ENCODE data around the gene MACROD2. TPM values are rescaled to one million over a fixed set of nuclear protein-coding genes. Genes with fewer than 3 reads are reported as not detected.

MACROD2 gene
- total RNA-seq, 1 donor = 1.3 TPM

- DNase-seq (ENCODE audit: low read depth) = no peak
- no peak for TF ChIP-seq CTCF (IDR thresholded peaks at IDR 0.05; ENCODE audit: insufficient read depth, low read length)
- no peak overlapping the region for H3K4me3 ChIP-seq (ENCODE audit: low read depth, low read length)
Measured at GRCh38 chr20:15840636-15841301, 1845.5 kb downstream of the MACROD2 start.

- H3K4me3 ChIP-seq (ENCODE audit: low read depth, low read length) = no peak overlapping the region
- no peak for DNase-seq (ENCODE audit: low read depth)
- TF ChIP-seq CTCF (IDR thresholded peaks at IDR 0.05; ENCODE audit: insufficient read depth, low read length) = no peak
Measured at GRCh38 chr20:15842872-15843271, 1847.6 kb downstream of the MACROD2 start.

DNA sequence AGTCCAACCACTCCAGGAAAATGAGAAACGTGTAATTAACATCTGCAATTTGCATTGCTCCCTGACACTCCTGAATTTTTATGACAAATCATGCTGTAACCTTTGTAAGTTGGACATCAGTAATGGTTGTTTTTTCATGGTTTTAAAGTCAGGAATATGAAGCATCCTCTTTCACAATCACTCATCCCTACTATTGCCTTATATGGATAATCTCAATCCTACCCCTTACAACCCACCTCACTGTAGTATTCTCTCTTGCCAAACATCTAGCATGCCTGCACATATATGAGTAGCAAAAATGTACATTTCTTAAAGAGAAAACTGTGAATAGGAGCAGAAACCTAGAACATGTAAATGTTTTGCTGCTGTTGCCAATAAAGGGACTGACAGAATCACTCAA, 1848.5 kb downstream of the MACROD2 start:
- no peak overlapping the region for H3K4me3 ChIP-seq (ENCODE audit: low read depth, low read length)
- no peak for TF ChIP-seq CTCF (IDR thresholded peaks at IDR 0.05; ENCODE audit: insufficient read depth, low read length)
- DNase-seq (ENCODE audit: low read depth) = no peak

DNA sequence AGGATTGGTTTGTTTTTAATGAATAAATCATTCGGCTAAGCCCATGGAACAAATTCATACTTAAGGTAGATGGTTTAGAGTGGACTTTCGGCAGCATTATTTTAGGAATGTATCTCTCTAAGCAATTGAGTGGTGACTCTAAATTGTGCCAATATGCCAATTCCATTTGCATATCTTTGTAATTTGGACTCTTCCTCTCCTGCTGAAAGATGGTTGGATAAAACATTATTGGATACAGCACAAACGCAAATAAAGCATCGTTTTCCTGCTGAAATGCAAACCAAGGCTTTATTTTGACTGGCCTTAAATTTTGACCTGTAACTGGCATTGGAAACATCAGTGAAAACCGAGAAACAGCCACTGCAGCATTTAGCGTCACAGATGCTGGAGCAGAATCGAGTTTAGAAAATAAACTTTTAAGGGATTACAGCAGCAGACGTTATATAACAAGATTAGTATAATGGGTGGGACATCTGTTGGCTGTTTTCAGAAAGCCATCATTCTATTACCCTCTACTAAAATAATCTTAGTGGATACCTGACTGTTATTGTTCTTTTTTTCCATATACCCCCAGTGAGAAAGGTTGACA, 1852.0 kb downstream of the MACROD2 start:
- TF ChIP-seq CTCF (IDR thresholded peaks at IDR 0.05; ENCODE audit: insufficient read depth, low read length) = no peak
- H3K4me3 ChIP-seq (ENCODE audit: low read depth, low read length) = no peak overlapping the region
- no peak for DNase-seq (ENCODE audit: low read depth)

DNA sequence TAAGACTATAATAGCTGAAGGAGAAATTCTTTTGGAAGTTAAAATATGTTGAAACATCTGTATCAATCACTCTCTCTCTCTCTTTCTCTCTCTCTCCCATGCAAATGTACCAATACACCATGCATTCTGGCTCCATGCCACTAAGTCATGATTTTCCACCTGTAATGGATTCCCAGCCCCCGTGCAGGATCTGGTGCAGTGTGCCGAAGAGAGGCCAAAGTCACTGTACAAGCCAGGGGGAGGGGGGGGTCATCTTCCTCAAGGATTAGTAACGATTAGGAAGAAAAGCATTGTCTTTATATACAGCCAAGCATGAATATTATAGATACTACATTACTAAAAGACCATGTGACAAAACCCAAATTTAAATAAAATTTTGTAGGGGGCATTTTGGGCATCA, 1852.8 kb downstream of the MACROD2 start:
- H3K4me3 ChIP-seq (ENCODE audit: low read depth, low read length) = no peak overlapping the region
- no peak for TF ChIP-seq CTCF (IDR thresholded peaks at IDR 0.05; ENCODE audit: insufficient read depth, low read length)
- DNase-seq (ENCODE audit: low read depth) = no peak

DNA sequence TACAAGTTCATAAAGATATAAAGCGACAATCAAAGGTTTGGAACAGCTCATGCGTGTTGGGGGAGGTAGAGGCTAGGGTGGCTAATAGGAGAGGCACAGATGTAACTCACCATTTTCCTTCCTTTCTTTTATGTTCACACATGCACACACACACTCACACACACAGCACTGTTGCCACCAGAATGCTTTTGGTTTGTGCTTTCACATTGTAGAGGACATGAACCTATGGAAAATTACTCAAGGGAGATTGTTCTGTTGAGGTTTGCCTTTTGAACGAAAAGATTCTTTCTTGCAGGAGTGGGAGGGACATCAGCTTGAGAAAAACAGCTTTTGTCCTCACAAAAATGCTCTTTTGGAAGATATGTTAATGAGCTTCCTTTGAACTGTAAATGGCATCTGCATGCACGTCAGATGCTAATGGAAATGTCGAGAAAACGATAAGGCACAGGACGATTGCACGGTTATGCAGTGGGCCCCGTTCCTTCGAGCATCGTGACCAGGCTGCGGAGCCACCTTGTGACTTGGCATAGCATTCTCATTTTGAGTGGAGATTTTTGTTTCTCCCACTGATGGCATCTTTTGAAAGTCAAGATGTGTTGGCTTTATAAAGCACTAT, 1853.8 kb downstream of the MACROD2 start:
- DNase-seq (ENCODE audit: low read depth) = no peak
- no peak for TF ChIP-seq CTCF (IDR thresholded peaks at IDR 0.05; ENCODE audit: insufficient read depth, low read length)
- no peak overlapping the region for H3K4me3 ChIP-seq (ENCODE audit: low read depth, low read length)
